Measurements from ENCODE around the gene KRTAP22-2. TPM values are rescaled to one million over a fixed set of nuclear protein-coding genes. Genes with fewer than 3 reads are reported as not detected.

KRTAP22-2 gene
- total and polyA plus RNA-seq, 2 donors (not counting 3 experiments of a cell fraction or from before 2014, with no cell fraction given), result not detected

GRCh38 chr21:30592140-30592539, 1.9 kb upstream of the KRTAP22-2 start, which contains the start of gene KRTAP6-3:
TSS of gene KRTAP6-3 (plus strand) at chr21:30592440. CDS start at chr21:30592446, 6 bp downstream.
- Histone ChIP-seq H4K20me1 (replicated peaks; ENCODE audit: control insufficient read depth, extremely low read depth, insufficient read depth, low read length) (no peaks in the 10 kb centered on the region), H3K79me2 (ENCODE audit: control insufficient read depth, insufficient read depth, low read length) (no peaks in the 10 kb centered on the region), H3K36me3 (ENCODE audit: control insufficient read depth in 2 of 2, extremely low read depth in 1 of 2, insufficient read depth in 2 of 2, low read length in 2 of 2) (no peaks in the 10 kb centered on the region), H3K4me3 (replicated peaks in 1 of 3; ENCODE audit: insufficient read depth in 1 of 3, low read depth in 1 of 3, low read length in 3 of 3) (no peak within 1 kb of the TSS), H3K4me1 (ENCODE audit: control insufficient read depth, extremely low read depth, insufficient read depth, low read length) (no peaks in the 10 kb centered on the region), H3K9me1 (replicated peaks; ENCODE audit: control insufficient read depth, extremely low read depth, insufficient read depth, low read length) (no peaks in the 10 kb centered on the region), H3K27ac (ENCODE audit: insufficient read depth, low read depth, low read length) (no peak within 1 kb of the TSS), H2AFZ (ENCODE audit: low read depth, low read length) (no peak within 1 kb of the TSS), H3K9me3 (replicated peaks; ENCODE audit: control insufficient read depth, insufficient read depth, low read length) (peaks cover 6% of the 10 kb centered on the region), H3K9ac (replicated peaks; ENCODE audit: extremely low read depth, insufficient read depth, low read length) (no peak within 1 kb of the TSS), H3K27me3 (ENCODE audit: control insufficient read depth in 2 of 2, insufficient read depth in 2 of 2, low read length in 2 of 2) (no peaks in the 10 kb centered on the region), H3K4me2 (ENCODE audit: insufficient read depth, low read length) (no peak within 1 kb of the TSS)
- dilution Hi-C loops (cut with MboI; ENCODE audit: extremely low pct_ligation_motif_present, low sequenced_read_pairs) (no loop called here), intact Hi-C loops (cut with micrococcal nuclease) (no loop called here)
- no TSS peak for BruUV-seq (replicated peaks)
- TF ChIP-seq JUN (IDR thresholded peaks at IDR 0.05; ENCODE audit: borderline replicate concordance, insufficient read depth, insufficient read length, low read depth) (no peak), MYC (IDR thresholded peaks at IDR 0.05; ENCODE audit: low read depth, low read length) (no peak), GATA2 (IDR thresholded peaks at IDR 0.05; ENCODE audit: insufficient read depth, insufficient read length, low read depth, low read length) (no peak), FOS (IDR thresholded peaks at IDR 0.05; ENCODE audit: borderline replicate concordance, insufficient read depth, low read length) (no peak), EZH2 (IDR thresholded peaks at IDR 0.05; ENCODE audit: borderline replicate concordance, low read depth, low read length, severe bottlenecking) (no peak), POLR2A (IDR thresholded peaks at IDR 0.05; ENCODE audit: low read depth, low read length) (no peak), POLR2AphosphoS5 (IDR thresholded peaks at IDR 0.05; ENCODE audit: insufficient read depth, low read depth, low read length) (no peak)
- TF ChIP-seq, protein P1, sequence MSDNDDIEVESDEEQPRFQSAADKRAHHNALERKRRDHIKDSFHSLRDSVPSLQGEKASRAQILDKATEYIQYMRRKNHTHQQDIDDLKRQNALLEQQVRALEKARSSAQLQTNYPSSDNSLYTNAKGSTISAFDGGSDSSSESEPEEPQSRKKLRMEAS (IDR thresholded peaks at IDR 0.05; ENCODE audit: insufficient read depth, insufficient read length), result no peak
- TF ChIP-seq, protein P2, sequence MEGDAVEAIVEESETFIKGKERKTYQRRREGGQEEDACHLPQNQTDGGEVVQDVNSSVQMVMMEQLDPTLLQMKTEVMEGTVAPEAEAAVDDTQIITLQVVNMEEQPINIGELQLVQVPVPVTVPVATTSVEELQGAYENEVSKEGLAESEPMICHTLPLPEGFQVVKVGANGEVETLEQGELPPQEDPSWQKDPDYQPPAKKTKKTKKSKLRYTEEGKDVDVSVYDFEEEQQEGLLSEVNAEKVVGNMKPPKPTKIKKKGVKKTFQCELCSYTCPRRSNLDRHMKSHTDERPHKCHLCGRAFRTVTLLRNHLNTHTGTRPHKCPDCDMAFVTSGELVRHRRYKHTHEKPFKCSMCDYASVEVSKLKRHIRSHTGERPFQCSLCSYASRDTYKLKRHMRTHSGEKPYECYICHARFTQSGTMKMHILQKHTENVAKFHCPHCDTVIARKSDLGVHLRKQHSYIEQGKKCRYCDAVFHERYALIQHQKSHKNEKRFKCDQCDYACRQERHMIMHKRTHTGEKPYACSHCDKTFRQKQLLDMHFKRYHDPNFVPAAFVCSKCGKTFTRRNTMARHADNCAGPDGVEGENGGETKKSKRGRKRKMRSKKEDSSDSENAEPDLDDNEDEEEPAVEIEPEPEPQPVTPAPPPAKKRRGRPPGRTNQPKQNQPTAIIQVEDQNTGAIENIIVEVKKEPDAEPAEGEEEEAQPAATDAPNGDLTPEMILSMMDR (IDR thresholded peaks at IDR 0.05; ENCODE audit: extremely low read depth in 1 of 2, insufficient read depth in 1 of 2, low read depth in 1 of 2, low read length in 2 of 2), result no peak
- ChIA-PET CTCF (no interaction called here), POLR2A (no interaction called here)
- no peak for DNase-seq (ENCODE audit: low read depth, low spot score)
- no peak for FAIRE-seq
